ENCODE data around the gene KRTAP5-3. TPM values are rescaled to one million over a fixed set of nuclear protein-coding genes. Genes with fewer than 3 reads are reported as not detected.

Gene KRTAP5-3
- total and polyA plus RNA-seq, 9 of the 15 experiments (the other 6 are each of a cell fraction or from before 2014, with no cell fraction given) = not detected

- Histone ChIP-seq H3K4me3 (no peak overlapping the region), H3K36me3 (ENCODE audit: control insufficient read depth, insufficient read depth, low read length) (no peaks in the 10 kb centered on the region), H3K4me1 (replicated peaks in 1 of 2; ENCODE audit: control insufficient read depth in 2 of 2, insufficient read depth in 2 of 2, low read length in 2 of 2) (peaks cover 0 to 10% of the 10 kb centered on the region in 2 experiments; a peak in 2 of 5 replicates), H3K27ac (ENCODE audit: extremely low read depth, low read depth, low read length) (no peak overlapping the region), H2AFZ (ENCODE audit: low read depth, low read length) (no peak overlapping the region), H3K9me1 (ENCODE audit: control insufficient read depth, insufficient read depth, low read length) (no peaks in the 10 kb centered on the region), H3K9me3 (replicated peaks; ENCODE audit: control insufficient read depth, insufficient read depth, low read depth, low read length) (no peaks in the 10 kb centered on the region), H3K27me3 (ENCODE audit: control insufficient read depth in 2 of 2, insufficient read depth in 2 of 2, low read length in 2 of 2) (peaks cover 38 to 90% of the 10 kb centered on the region in 2 experiments), H3K79me2 (ENCODE audit: control insufficient read depth, insufficient read depth, low read length) (no peaks in the 10 kb centered on the region), H3K4me2 (ENCODE audit: insufficient read depth, low read length) (no peak overlapping the region), H3K9ac (ENCODE audit: insufficient read depth in 1 of 2, low read depth in 2 of 2, low read length in 2 of 2) (no peak overlapping the region), H4K20me1 (replicated peaks; ENCODE audit: control insufficient read depth, insufficient read depth, low read length) (peaks cover 15% of the 10 kb centered on the region)
- POLR2A ChIA-PET = interaction anchor here (0.9 kb wide), 1 partner anchor 9 kb away, joined by 4 read pairs; no protein-coding TSS in a partner anchor
- FAIRE-seq (no peak), DNase-seq (ENCODE audit: extremely low read depth in 1 of 4, low spot score in 3 of 4) (no peak), ATAC-seq (no peak)
- in situ Hi-C loops (cut with MboI) (loop anchor here (5.0 kb wide), 1 partner anchor 37 kb away; no protein-coding TSS in a partner anchor), intact Hi-C loops (cut with micrococcal nuclease) (no loop called here)
- 4% methylated on average over 26 of the region's 26 CpGs for WGBS (ENCODE audit: insufficient coverage, low coverage, missing lambda C conversion rate)
- CTCF ChIA-PET (ENCODE audit: low intra/inter-chr PET ratio) = no interaction called here
- TF ChIP-seq CHAMP1 (IDR thresholded peaks at IDR 0.05) = no peak
- no TSS peak for BruUV-seq (replicated peaks)
Measured at GRCh38 chr11:1655168-1656060, 47.2 kb upstream of the KRTAP5-3 start.

Measured in K562 (cell line).